Hematopoietic multipotent progenitor cell treated with erythropoietin and hydrocortisone succinate and interleukin-3 and kit ligand, for 6 days (in vitro differentiated cells): Measurements from ENCODE around the gene C1orf159.

Experiments
- DNase-seq: peaks from one replicate; pipeline ENCODE4 v3.0.0-alpha.2; 2015

Gene C1orf159

DNA sequence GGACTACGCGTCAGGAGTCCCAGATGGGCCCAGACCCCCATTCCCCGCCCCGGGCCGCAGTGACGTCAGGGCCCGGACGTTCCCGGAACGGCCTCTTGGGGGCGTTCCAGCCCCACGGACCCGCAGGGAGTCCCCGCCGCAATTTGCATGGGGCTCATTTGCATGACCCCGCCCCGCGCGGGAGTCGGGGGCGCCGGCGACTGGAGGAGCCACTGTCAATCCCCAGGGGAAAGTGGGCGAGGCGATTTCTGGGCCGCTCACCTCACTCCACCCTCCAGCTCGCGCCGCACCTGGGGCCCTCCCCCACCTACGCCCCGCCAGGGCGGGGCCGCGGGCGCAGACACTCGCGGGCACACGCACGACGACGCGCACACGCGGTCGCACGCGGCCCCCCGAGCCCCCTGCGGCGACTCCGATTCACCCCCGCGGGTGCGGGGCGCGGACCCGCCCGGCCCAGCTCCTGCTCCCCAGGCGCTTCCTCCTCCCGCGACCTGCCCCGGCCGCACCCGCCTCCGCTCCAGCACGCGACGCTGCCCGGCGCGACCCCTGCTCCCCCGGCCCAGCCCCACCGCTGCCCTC is 82.8 kb downstream of the C1orf159 start:
- peak; percentile 89 for DNase-seq

DNA sequence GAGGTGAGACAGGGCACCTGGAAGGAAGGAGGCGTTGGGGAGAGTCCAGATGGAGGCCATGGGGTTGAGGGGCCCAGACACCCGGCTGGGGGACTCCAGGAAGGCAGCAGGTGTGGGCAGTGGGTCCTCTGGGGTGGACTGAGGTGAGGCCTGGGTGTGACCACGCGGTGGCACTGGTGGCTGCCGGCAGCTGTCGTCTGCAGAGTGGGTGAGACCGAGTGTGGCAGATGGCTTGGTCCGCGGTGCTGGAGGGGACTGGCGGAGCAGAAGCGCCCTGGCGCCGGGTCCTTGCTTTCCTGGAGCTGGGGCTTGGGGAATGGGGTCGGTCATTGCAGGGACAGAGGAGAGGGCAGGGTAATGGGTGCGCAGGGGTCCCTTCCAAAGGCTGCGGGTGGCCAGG is 83.5 kb downstream of the C1orf159 start:
- DNase-seq = peak; percentile 47
